Measurements from ENCODE around the gene TMEM245. TPM values are rescaled to one million over a fixed set of nuclear protein-coding genes. Genes with fewer than 3 reads are reported as not detected.

The TMEM245 gene
- total and polyA plus RNA-seq, 2 of the 13 experiments (the other 11 are each of a cell fraction or from before 2014, with no cell fraction given): 53.5 to 55.4 TPM

DNA sequence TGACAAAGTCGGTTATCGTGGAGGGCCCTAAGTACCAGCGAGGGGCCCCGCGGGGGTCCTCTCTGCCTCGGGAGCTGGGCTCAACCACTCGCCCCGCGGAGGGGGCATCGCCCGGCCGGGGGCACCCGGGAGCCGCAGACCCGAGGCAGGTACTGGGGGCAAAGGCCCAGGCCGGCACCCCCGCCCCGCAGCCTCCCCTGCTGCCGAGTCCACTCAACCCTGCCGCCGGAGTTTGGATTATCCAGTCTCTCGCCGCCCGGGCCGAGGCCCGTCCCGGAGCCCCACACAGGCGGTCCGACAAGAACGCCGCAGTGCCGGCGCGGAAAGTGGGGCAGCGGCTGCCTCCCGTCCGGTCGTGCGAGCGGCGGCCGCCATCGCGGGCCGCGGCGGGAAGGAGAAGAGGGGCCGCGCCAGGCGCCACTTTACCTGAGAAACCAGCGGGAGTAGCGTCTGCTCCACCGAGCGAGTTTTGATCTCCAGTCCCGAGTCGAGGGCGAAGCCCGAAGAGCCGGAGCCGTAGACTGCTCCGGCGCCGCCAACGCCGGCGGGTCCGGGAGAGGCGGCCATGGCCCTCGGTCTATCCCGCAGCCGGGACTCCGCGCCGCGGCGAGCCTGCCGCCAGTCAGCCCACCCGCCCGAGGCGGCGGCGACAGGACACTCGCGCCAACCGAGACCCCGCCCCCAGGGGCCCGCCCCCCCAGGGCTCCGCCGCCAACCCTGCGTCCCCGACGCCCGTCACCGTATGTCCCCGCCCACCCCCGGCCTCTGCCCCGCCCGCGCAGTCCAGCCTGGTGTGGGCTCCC lies 106.7 kb downstream of the TMEM245 start, which contains the start of gene CTNNAL1:
Gene CTNNAL1, minus strand, starts transcription at position 624 of the 803 bp plus-strand sequence. Its CDS starts 57 bp downstream, at position 567.
- Histone ChIP-seq H4K20me1 (ENCODE audit: insufficient read depth, low read length) (peaks cover 3% of the 10 kb centered on the region; the same call in 1 of the 2 replicates), H3K36me3 (replicated peaks in 1 of 2; ENCODE audit: control insufficient read depth in 1 of 2, insufficient read depth in 2 of 2, low read length in 2 of 2) (peaks cover 0 to 2% of the 10 kb centered on the region in 2 experiments; a peak in 1 of 5 replicates), H3K4me3 (replicated peaks in 1 of 3; ENCODE audit: insufficient read depth in 1 of 3, low read depth in 2 of 3, low read length in 3 of 3) (peak within 1 kb of the TSS; percentile 81 to 95 (median 90)), H3K4me1 (ENCODE audit: insufficient read depth, low read length) (peaks cover 47% of the 10 kb centered on the region), H3K9me3 (ENCODE audit: low read length) (no peaks in the 10 kb centered on the region), H2AFZ (ENCODE audit: low read length) (peak within 1 kb of the TSS; percentile 75), H3K27me3 (ENCODE audit: control insufficient read depth in 1 of 2, insufficient read depth in 2 of 2, low read length in 2 of 2) (no peaks in the 10 kb centered on the region; a peak in 1 of 5 replicates), H3K9ac (ENCODE audit: insufficient read depth, low read depth, low read length) (peak within 1 kb of the TSS; percentile 83), H3K79me2 (ENCODE audit: insufficient read depth, low read length) (peaks cover 45% of the 10 kb centered on the region), H3K4me2 (ENCODE audit: low read depth, low read length) (peak within 1 kb of the TSS; percentile 98), H3K27ac (ENCODE audit: extremely low read length, insufficient read depth, low read length) (peak within 1 kb of the TSS; percentile 86)
- DNase-seq (ENCODE audit: low spot score) (peak; percentile 82), FAIRE-seq (no peak), ATAC-seq (peak; percentile 88)
- 0% methylated on average over 2 of the region's 99 CpGs for WGBS (ENCODE audit: low lambda C conversion rate)
- BruUV-seq (replicated peaks): TSS peak; percentile 54
- POLR2A ChIA-PET: interaction anchor here (1.0 kb wide), 1 partner anchor 9 kb away, joined by 3 read pairs; no protein-coding TSS in a partner anchor
- CTCF ChIA-PET (ENCODE audit: low intra/inter-chr PET ratio, low total read pairs): no interaction called here
- in situ Hi-C loops (cut with HindIII; ENCODE audit: extremely low pct_ligation_motif_present, low pct_unique_long_range_greater_than_20kb) (no loop called here), intact Hi-C loops (cut with micrococcal nuclease; ENCODE audit: unreplicated experiment) (loop anchor here (5.0 kb wide), 1 partner anchor 109 kb away; no protein-coding TSS in a partner anchor)
- no peak for TF ChIP-seq SP4 (CRISPR knock-in tag; IDR thresholded peaks at IDR 0.05)
- no peak for TF ChIP-seq ZSCAN22 (CRISPR knock-in tag; IDR thresholded peaks at IDR 0.05)
- TF ChIP-seq MAFF (IDR thresholded peaks at IDR 0.05; ENCODE audit: low read depth, low read length): no peak
- TF ChIP-seq, protein P1, sequence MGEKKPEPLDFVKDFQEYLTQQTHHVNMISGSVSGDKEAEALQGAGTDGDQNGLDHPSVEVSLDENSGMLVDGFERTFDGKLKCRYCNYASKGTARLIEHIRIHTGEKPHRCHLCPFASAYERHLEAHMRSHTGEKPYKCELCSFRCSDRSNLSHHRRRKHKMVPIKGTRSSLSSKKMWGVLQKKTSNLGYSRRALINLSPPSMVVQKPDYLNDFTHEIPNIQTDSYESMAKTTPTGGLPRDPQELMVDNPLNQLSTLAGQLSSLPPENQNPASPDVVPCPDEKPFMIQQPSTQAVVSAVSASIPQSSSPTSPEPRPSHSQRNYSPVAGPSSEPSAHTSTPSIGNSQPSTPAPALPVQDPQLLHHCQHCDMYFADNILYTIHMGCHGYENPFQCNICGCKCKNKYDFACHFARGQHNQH (CRISPR knock-in tag; IDR thresholded peaks at IDR 0.05): peak; percentile 34; the same call in 1 of the 2 replicates
- no peak for TF ChIP-seq NBN (conservative IDR thresholded peaks at IDR 0.05)
- TF ChIP-seq SMAD3 (CRISPR knock-in tag; IDR thresholded peaks at IDR 0.05): no peak
- TF ChIP-seq, protein P2, sequence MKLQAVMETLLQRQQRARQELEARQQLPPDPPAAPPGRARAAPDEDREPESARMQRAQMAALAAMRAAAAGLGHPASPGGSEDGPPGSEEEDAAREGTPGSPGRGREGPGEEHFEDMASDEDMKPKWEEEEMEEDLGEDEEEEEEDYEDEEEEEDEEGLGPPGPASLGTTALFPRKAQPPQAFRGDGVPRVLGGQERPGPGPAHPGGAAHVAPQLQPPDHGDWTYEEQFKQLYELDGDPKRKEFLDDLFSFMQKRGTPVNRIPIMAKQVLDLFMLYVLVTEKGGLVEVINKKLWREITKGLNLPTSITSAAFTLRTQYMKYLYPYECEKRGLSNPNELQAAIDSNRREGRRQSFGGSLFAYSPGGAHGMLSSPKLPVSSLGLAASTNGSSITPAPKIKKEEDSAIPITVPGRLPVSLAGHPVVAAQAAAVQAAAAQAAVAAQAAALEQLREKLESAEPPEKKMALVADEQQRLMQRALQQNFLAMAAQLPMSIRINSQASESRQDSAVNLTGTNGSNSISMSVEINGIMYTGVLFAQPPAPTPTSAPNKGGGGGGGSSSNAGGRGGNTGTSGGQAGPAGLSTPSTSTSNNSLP (IDR thresholded peaks at IDR 0.05; ENCODE audit: low read depth, low read length): no peak
- 0 out of 2 replicates have a peak, but pooled peaks have one; percentile 45 for TF ChIP-seq ZNF446 (CRISPR knock-in tag; IDR thresholded peaks at IDR 0.05)
- TF ChIP-seq, protein P3, sequence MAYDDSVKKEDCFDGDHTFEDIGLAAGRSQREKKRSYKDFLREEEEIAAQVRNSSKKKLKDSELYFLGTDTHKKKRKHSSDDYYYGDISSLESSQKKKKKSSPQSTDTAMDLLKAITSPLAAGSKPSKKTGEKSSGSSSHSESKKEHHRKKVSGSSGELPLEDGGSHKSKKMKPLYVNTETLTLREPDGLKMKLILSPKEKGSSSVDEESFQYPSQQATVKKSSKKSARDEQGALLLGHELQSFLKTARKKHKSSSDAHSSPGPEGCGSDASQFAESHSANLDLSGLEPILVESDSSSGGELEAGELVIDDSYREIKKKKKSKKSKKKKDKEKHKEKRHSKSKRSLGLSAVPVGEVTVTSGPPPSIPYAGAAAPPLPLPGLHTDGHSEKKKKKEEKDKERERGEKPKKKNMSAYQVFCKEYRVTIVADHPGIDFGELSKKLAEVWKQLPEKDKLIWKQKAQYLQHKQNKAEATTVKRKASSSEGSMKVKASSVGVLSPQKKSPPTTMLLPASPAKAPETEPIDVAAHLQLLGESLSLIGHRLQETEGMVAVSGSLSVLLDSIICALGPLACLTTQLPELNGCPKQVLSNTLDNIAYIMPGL (CRISPR knock-in tag; IDR thresholded peaks at IDR 0.05; ENCODE audit: borderline replicate concordance in 1 of 2, low read depth in 1 of 2): peak; percentile 22 to 35; a peak in 2 of 4 replicates
- TF ChIP-seq ZNF335 (CRISPR knock-in tag; IDR thresholded peaks at IDR 0.05): no peak
- TF ChIP-seq ZKSCAN8 (CRISPR knock-in tag; IDR thresholded peaks at IDR 0.05; ENCODE audit: borderline replicate concordance): no peak
- TF ChIP-seq POLR2AphosphoS5 (IDR thresholded peaks at IDR 0.05; ENCODE audit: low read depth, low read length): peak; percentile 50
- TF ChIP-seq, protein P4, sequence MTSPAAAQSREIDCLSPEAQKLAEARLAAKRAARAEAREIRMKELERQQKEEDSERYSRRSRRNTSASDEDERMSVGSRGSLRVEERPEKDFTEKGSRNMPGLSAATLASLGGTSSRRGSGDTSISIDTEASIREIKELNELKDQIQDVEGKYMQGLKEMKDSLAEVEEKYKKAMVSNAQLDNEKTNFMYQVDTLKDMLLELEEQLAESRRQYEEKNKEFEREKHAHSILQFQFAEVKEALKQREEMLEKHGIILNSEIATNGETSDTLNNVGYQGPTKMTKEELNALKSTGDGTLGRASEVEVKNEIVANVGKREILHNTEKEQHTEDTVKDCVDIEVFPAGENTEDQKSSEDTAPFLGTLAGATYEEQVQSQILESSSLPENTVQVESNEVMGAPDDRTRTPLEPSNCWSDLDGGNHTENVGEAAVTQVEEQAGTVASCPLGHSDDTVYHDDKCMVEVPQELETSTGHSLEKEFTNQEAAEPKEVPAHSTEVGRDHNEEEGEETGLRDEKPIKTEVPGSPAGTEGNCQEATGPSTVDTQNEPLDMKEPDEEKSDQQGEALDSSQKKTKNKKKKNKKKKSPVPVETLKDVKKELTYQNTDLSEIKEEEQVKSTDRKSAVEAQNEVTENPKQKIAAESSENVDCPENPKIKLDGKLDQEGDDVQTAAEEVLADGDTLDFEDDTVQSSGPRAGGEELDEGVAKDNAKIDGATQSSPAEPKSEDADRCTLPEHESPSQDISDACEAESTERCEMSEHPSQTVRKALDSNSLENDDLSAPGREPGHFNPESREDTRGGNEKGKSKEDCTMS (CRISPR knock-in tag; conservative IDR thresholded peaks at IDR 0.05): no peak
- TF ChIP-seq, protein P5, sequence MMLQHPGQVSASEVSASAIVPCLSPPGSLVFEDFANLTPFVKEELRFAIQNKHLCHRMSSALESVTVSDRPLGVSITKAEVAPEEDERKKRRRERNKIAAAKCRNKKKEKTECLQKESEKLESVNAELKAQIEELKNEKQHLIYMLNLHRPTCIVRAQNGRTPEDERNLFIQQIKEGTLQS (CRISPR knock-in tag; IDR thresholded peaks at IDR 0.05): 0 out of 2 replicates have a peak, but pooled peaks have one; percentile 32
- TF ChIP-seq RFX3 (CRISPR knock-in tag; IDR thresholded peaks at IDR 0.05): no peak
- TF ChIP-seq ZNF879 (CRISPR knock-in tag; IDR thresholded peaks at IDR 0.05): no peak
- TF ChIP-seq DNMT1 (CRISPR knock-in tag; IDR thresholded peaks at IDR 0.05): no peak

Data from HepG2 (cell line).